GM18909 (cell line): ENCODE results near the gene SYNDIG1.

Experiments
- ATAC-seq: cut with Tn5 transposase; IDR thresholded peaks from one replicate; pipeline ENCODE4 v1.9.1; 2021; ENCODE audit warnings: mild to moderate bottlenecking; ENCODE audit not compliant: unreplicated experiment, poor library complexity

Gene SYNDIG1

GRCh38 chr20:24489631-24490260, 20.3 kb downstream of the SYNDIG1 start:
- ATAC-seq, result no peak

GRCh38 chr20:24490598-24490997, 21.2 kb downstream of the SYNDIG1 start:
- ATAC-seq, result no peak

GRCh38 chr20:24491041-24491756, 21.8 kb downstream of the SYNDIG1 start:
- no peak for ATAC-seq

- no peak for ATAC-seq
Measured at GRCh38 chr20:24492031-24492607, 22.7 kb downstream of the SYNDIG1 start.

GRCh38 chr20:24492698-24493097, 23.3 kb downstream of the SYNDIG1 start:
- no peak for ATAC-seq

- no peak for ATAC-seq
Measured at GRCh38 chr20:24493181-24493580, 23.8 kb downstream of the SYNDIG1 start.

GRCh38 chr20:24493661-24494459, 24.4 kb downstream of the SYNDIG1 start:
- no peak for ATAC-seq

- ATAC-seq, result no peak
Measured at GRCh38 chr20:24494460-24494920, 25.1 kb downstream of the SYNDIG1 start.

- ATAC-seq, result no peak
Measured at GRCh38 chr20:24495266-24495665, 25.8 kb downstream of the SYNDIG1 start.

GRCh38 chr20:24497851-24498250, 28.4 kb downstream of the SYNDIG1 start:
- no peak for ATAC-seq

- ATAC-seq, result no peak
Measured at GRCh38 chr20:24498641-24499040, 29.2 kb downstream of the SYNDIG1 start.

GRCh38 chr20:24499472-24499871, 30.0 kb downstream of the SYNDIG1 start:
- no peak for ATAC-seq

GRCh38 chr20:24501764-24502556, 32.5 kb downstream of the SYNDIG1 start:
- ATAC-seq, result no peak

- ATAC-seq, result no peak
Measured at GRCh38 chr20:24502661-24503060, 33.2 kb downstream of the SYNDIG1 start.

- ATAC-seq, result no peak
Measured at GRCh38 chr20:24503352-24503931, 34.0 kb downstream of the SYNDIG1 start.

GRCh38 chr20:24504331-24505285, 35.2 kb downstream of the SYNDIG1 start:
- no peak for ATAC-seq

- ATAC-seq, result no peak
Measured at GRCh38 chr20:24506146-24506545, 36.7 kb downstream of the SYNDIG1 start.

- ATAC-seq, result no peak
Measured at GRCh38 chr20:24506696-24507095, 37.3 kb downstream of the SYNDIG1 start.
